ENCODE data around the gene RAD50. TPM values are rescaled to one million over a fixed set of nuclear protein-coding genes. Genes with fewer than 3 reads are reported as not detected.
A peak's percentile ranks its signal among the peaks of the same experiment; 100 is the strongest.

Gene RAD50
- total and polyA plus RNA-seq, 2 of the 4 experiments (the other 2 are of a cell fraction) = 5.2 to 6.2 TPM

DNA sequence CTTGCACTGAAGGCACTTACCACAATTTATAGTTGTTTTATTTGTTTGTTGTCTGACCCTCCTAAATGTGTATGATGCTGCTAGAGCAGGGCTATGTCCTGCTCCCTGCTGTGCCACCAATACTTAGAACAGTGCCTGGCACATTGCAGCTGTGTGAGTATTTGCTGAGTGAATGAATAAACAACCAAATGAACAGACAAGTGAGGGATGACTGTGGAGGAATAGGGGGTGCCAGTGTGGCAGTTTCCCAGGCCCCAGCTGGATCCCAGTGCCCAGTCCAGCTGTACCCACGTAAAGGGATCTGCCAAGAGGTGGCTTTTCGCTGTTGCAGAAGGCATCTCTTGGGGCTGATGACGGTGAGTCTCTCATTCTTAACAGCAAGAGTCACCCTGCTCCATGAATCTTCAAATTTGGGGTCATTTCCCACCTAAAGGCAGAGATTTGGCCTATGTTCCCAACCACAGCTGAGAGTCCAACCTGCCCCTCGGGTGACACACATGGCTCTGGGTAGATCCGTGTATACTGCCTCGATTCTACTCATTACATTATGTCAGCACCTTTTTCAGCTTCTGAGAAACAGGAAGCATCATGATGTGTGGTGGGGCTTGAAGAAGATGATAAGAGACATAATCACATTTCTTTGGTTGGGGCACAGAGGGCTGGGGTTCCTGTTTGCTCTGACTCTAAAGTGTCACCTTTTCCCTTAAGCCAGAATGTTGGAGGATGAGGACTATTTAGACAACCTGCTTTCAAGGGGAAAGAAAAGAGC, 27.7 kb upstream of the RAD50 start:
- no peak for ATAC-seq (ENCODE audit: low read depth)
- no peak overlapping the region for H2BK120ac ChIP-seq (ENCODE audit: low read depth, low read length)
- H3K18ac ChIP-seq (ENCODE audit: low read depth, low read length) = no peak overlapping the region
- H2BK20ac ChIP-seq (ENCODE audit: low read depth, low read length) = no peak overlapping the region
- H3K14ac ChIP-seq (replicated peaks; ENCODE audit: low read depth, low read length) = no peak overlapping the region
- TF ChIP-seq MAZ (IDR thresholded peaks at IDR 0.05; ENCODE audit: borderline replicate concordance, low read depth, low read length) = no peak
- H3K56ac ChIP-seq (ENCODE audit: extremely low read depth, insufficient read depth, low read length) = no peak overlapping the region
- H3K23ac ChIP-seq (ENCODE audit: low read depth, low read length) = no peak overlapping the region
- H3K9me3 ChIP-seq (ENCODE audit: control insufficient read depth, insufficient read depth, low read length) = no peaks in the 10 kb centered on the region
- BruUV-seq (replicated peaks) = no TSS peak
- ChIA-PET CTCF (no interaction called here), POLR2A (ENCODE audit: unreplicated experiment) (no interaction called here)
- H3K27me3 ChIP-seq (ENCODE audit: control insufficient read depth, insufficient read depth, low read length) = peaks cover 23% of the 10 kb centered on the region
- H3K4me1 ChIP-seq (ENCODE audit: control insufficient read depth, insufficient read depth, low read length) = peaks cover 1% of the 10 kb centered on the region; the same call in 1 of the 2 replicates
- no peak overlapping the region for H2AK5ac ChIP-seq (ENCODE audit: low read depth, low read length)
- no peak overlapping the region for H2AFZ ChIP-seq (replicated peaks; ENCODE audit: low read length, poor library complexity)
- H4K8ac ChIP-seq (ENCODE audit: low read depth in 2 of 2, low read length in 2 of 2) = no peak overlapping the region
- no peak overlapping the region; the same call in 1 of the 2 replicates for H3K4ac ChIP-seq (ENCODE audit: low read depth, low read length)
- H3K27ac ChIP-seq (ENCODE audit: insufficient read depth, low read length) = no peak overlapping the region
- no peak overlapping the region for H4K5ac ChIP-seq (ENCODE audit: low read depth, low read length)
- H2AK9ac ChIP-seq (replicated peaks; ENCODE audit: low read depth, low read length, poor library complexity) = peak overlapping the region; percentile 21
- no peaks in the 10 kb centered on the region for H3K79me1 ChIP-seq (ENCODE audit: low read depth in 1 of 2, low read length in 2 of 2)
- in situ Hi-C loops (cut with MboI; ENCODE audit: low sequenced_read_pairs) (loop anchor here (10.0 kb wide), 1 partner anchor 186 kb away; no protein-coding TSS in a partner anchor), intact Hi-C loops (cut with micrococcal nuclease) (loop anchor here (5.0 to 10.0 kb wide), 2 partner anchors 176 to 293 kb away; no protein-coding TSS in a partner anchor), dilution Hi-C loops (cut with HindIII; ENCODE audit: low sequenced_read_pairs, unreplicated experiment) (no loop called here)
- no peak for DNase-seq
- H2BK5ac ChIP-seq (ENCODE audit: low read depth, low read length, poor library complexity, severe bottlenecking) = no peak overlapping the region
- WGBS, 2 experiments (ENCODE audit: extremely low coverage in 2 of 2, insufficient read length in 1 of 2) = 80% methylated on average over 1 of the region's 6 CpGs; no CpG with 5 or more reads in 1 of the 2 experiments
- H4K20me1 ChIP-seq (ENCODE audit: insufficient read depth, low read length) = no peaks in the 10 kb centered on the region
- no peaks in the 10 kb centered on the region for H3K36me3 ChIP-seq (ENCODE audit: control insufficient read depth, insufficient read depth, low read length)
- H3K9ac ChIP-seq (ENCODE audit: low read depth, low read length) = no peak overlapping the region
- H4K91ac ChIP-seq (ENCODE audit: insufficient read depth, low read depth, low read length) = no peak overlapping the region
- H3K4me3 ChIP-seq (ENCODE audit: insufficient read depth, low read depth, low read length) = no peak overlapping the region
- H2BK15ac ChIP-seq (ENCODE audit: low read depth, low read length) = no peak overlapping the region
- peaks cover 3% of the 10 kb centered on the region; the same call in 1 of the 2 replicates for H3K9me1 ChIP-seq (ENCODE audit: insufficient read depth, low read length)
- no peak overlapping the region for H3K4me2 ChIP-seq (ENCODE audit: low read depth, low read length)

All from IMR-90 (cell line).